ENCODE measurements around the gene BUB1. TPM values are rescaled to one million over a fixed set of nuclear protein-coding genes. Genes with fewer than 3 reads are reported as not detected.

BUB1 gene
- total and polyA plus RNA-seq, 9 of the 15 experiments (the other 6 are each of a cell fraction or from before 2014, with no cell fraction given) = 73.4 to 247 (median 118) TPM

GRCh38 chr2:110691612-110692258 lies 13.9 kb upstream of the BUB1 start (continued):
- no peak for TF ChIP-seq ZBTB17 (CRISPR knock-in tag; IDR thresholded peaks at IDR 0.05)
- no peak for TF ChIP-seq PPARD (CRISPR knock-in tag; IDR thresholded peaks at IDR 0.05)
- no peak for TF ChIP-seq STAT6 (CRISPR knock-in tag; IDR thresholded peaks at IDR 0.05)
- TF ChIP-seq HNRNPUL1 (IDR thresholded peaks at IDR 0.05; ENCODE audit: low read length) = no peak
- no peak for TF ChIP-seq E2F6 (IDR thresholded peaks at IDR 0.05; ENCODE audit: borderline replicate concordance in 1 of 2, extremely low read depth in 1 of 2, insufficient read depth in 1 of 2, insufficient read length in 1 of 2, low read depth in 1 of 2, low read length in 1 of 2, poor library complexity in 1 of 2, severe bottlenecking in 1 of 2)
- TF ChIP-seq XRCC3 (IDR thresholded peaks at IDR 0.05) = no peak
- TF ChIP-seq THRA (IDR thresholded peaks at IDR 0.05) = no peak
- TF ChIP-seq NFATC3 (IDR thresholded peaks at IDR 0.05) = peak; percentile 63; the same call in 1 of the 2 replicates
- no peak for TF ChIP-seq ZNF23 (CRISPR knock-in tag; IDR thresholded peaks at IDR 0.05)
- TF ChIP-seq HMG20B (CRISPR knock-in tag; IDR thresholded peaks at IDR 0.05) = no peak
- TF ChIP-seq HDGF (IDR thresholded peaks at IDR 0.05) = no peak
- TF ChIP-seq L3MBTL2 (IDR thresholded peaks at IDR 0.05) = no peak
- TF ChIP-seq FOXK2 (conservative IDR thresholded peaks at IDR 0.05 in 1 of 2, IDR thresholded peaks at IDR 0.05 in 1 of 2; ENCODE audit: low read depth in 2 of 2) = no peak
- no peak for TF ChIP-seq HIVEP1 (CRISPR knock-in tag; IDR thresholded peaks at IDR 0.05)
- TF ChIP-seq MEF2A (IDR thresholded peaks at IDR 0.05; ENCODE audit: control insufficient read depth, low read depth, low read length) = no peak
- no peak for TF ChIP-seq NELFE (IDR thresholded peaks at IDR 0.05; ENCODE audit: insufficient read depth, insufficient read length)
- TF ChIP-seq CCNT2 (IDR thresholded peaks at IDR 0.05; ENCODE audit: borderline replicate concordance, extremely low read depth, insufficient read length, low read depth, low read length) = no peak
- TF ChIP-seq KLF13 (tag; IDR thresholded peaks at IDR 0.05; ENCODE audit: borderline replicate concordance, low read depth) = no peak
- no peak for TF ChIP-seq TSC22D4 (tag; IDR thresholded peaks at IDR 0.05)
- no peak for TF ChIP-seq SAP30 (IDR thresholded peaks at IDR 0.05; ENCODE audit: borderline replicate concordance, insufficient read depth, low read depth, low read length, poor library complexity, severe bottlenecking)
- no peak for TF ChIP-seq ZC3H8 (IDR thresholded peaks at IDR 0.05)
- peak; percentile 59; the same call in 1 of the 2 replicates for TF ChIP-seq TCFL5 (CRISPR knock-in tag; conservative IDR thresholded peaks at IDR 0.05)
- no peak for TF ChIP-seq MAFG (tag; conservative IDR thresholded peaks at IDR 0.05)
- TF ChIP-seq NFRKB (IDR thresholded peaks at IDR 0.05; ENCODE audit: low read depth) = 0 out of 2 replicates have a peak, but pooled peaks have one; percentile 70

All from K562 (cell line).